ENCODE measurements around the gene UBE2O.
"Not testable (repeated sequence)": the region's sequence is repeated elsewhere in the genome, so short reads cannot be mapped to it uniquely, and the experiment has no call there.

Gene UBE2O

DNA sequence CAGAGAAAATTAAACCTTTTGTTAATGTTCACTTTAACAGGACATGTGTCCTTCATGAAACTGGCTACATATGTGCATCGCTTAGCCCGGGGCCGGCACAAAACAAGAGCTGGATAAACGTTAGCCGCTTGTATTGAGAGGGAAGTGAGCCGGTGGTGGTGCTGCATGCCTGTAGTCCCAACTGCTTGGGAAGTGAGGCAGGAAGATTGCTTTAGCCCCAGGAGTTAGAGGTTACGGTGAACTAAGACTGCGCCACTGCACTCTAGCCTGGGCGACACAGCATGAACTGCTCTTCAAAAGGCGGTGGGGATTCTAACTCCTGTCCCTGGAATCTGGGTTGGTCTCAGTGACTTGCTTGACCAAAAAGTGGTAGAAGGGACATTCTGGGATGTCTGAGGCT is 83.6 kb downstream of the UBE2O start:
- TF ChIP-seq, protein P1, sequence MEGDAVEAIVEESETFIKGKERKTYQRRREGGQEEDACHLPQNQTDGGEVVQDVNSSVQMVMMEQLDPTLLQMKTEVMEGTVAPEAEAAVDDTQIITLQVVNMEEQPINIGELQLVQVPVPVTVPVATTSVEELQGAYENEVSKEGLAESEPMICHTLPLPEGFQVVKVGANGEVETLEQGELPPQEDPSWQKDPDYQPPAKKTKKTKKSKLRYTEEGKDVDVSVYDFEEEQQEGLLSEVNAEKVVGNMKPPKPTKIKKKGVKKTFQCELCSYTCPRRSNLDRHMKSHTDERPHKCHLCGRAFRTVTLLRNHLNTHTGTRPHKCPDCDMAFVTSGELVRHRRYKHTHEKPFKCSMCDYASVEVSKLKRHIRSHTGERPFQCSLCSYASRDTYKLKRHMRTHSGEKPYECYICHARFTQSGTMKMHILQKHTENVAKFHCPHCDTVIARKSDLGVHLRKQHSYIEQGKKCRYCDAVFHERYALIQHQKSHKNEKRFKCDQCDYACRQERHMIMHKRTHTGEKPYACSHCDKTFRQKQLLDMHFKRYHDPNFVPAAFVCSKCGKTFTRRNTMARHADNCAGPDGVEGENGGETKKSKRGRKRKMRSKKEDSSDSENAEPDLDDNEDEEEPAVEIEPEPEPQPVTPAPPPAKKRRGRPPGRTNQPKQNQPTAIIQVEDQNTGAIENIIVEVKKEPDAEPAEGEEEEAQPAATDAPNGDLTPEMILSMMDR (conservative IDR thresholded peaks at IDR 0.05), result no peak
- H3K27ac ChIP-seq, result no peak overlapping the region

DNA sequence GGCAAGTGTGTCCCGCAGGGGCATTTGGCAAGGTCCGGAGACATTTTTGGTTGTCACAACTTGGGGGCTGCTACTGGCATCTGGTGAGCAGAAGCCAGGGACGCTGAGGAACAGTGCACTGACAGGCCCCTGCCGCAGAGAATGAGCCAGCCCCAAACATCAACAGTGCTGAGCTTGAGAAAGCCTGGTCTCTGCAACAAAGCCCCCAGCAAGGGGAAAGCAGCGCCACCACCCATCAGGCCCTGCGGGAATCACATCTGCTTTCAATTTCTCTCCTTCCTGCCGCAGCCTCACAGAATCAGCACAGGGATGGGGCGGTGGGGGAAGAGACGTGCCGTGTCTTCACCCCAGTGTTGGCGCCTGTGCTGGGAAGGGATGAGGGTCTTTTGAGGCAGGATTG is 84.4 kb downstream of the UBE2O start:
- no peak overlapping the region for H3K27ac ChIP-seq
- TF ChIP-seq, protein P1 (conservative IDR thresholded peaks at IDR 0.05), result no peak

DNA sequence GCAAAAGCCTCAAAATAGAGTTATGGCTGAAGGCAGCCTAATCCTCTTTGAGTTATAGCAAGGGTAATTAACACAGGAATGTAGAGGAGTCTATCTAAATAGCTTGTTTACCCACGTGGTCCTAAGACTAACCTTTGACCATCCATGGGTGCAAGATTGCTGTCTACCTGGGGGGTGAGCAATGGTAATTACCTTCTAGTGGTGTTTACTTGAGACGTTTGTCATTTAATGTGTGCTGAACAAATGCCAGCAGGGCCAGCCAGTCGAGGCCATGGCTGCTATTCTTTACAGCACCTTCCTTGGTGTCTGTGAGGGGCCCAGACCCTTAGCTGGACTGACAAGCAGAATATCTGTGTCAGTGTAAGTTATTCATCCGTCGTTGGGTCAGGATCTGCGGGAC is 85.3 kb downstream of the UBE2O start:
- TF ChIP-seq, protein P1 (conservative IDR thresholded peaks at IDR 0.05), result no peak
- no peak overlapping the region for H3K27ac ChIP-seq

DNA sequence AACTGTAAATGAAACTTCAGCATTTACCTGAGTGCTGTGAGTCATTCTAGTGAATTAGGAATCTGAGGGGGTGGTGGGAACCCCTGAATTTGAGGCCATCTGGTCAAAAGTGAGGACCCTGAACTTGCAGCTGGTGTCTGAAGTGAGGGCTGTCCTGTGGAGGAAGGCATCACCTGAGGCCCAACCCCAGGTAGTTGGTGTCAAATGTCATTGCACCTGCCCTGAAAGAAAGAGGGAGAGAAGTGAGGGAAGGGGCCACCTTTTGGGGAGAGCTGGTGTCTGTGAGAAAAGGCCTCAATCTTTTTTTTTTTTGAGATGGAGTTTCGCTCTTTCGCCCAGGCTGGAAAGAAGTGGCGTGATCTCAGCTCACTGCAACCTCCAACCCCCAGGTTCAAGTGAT is 86.7 kb downstream of the UBE2O start:
- H3K27ac ChIP-seq, result no peak overlapping the region
- TF ChIP-seq, protein P1 (conservative IDR thresholded peaks at IDR 0.05), result no peak

DNA sequence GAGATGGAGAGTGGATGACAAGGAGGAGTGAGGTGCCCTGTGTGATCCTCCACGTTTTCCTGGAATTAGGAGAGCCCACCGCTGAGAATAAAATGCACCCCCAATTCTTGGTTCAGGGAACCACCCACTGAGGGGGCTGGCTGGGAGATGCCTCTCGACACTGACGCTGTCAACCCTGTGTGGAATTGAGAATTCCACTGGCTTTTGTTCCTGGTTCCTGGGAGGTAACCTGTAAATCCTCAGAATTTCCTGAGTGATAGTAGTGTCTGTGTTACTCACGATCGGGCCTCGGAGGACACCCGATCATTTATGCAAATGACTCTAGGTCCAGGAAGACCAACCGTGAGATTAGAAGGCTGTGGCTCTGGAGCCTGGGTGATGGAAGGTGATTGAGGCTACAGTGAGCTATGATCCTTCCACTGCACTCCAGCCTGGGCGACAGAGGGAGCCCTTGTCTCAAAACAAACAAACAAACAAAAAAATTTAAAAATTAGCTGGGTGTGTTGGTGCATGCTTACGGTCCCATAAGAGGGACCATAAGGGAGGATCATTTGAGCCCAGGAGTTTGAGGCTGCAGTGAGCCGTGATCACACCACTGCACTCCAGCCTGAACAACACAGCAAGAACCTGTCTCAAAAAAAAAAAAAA is 87.6 kb downstream of the UBE2O start:
- TF ChIP-seq, protein P1 (conservative IDR thresholded peaks at IDR 0.05), result peak; percentile 65
- no peak overlapping the region for H3K27ac ChIP-seq

DNA sequence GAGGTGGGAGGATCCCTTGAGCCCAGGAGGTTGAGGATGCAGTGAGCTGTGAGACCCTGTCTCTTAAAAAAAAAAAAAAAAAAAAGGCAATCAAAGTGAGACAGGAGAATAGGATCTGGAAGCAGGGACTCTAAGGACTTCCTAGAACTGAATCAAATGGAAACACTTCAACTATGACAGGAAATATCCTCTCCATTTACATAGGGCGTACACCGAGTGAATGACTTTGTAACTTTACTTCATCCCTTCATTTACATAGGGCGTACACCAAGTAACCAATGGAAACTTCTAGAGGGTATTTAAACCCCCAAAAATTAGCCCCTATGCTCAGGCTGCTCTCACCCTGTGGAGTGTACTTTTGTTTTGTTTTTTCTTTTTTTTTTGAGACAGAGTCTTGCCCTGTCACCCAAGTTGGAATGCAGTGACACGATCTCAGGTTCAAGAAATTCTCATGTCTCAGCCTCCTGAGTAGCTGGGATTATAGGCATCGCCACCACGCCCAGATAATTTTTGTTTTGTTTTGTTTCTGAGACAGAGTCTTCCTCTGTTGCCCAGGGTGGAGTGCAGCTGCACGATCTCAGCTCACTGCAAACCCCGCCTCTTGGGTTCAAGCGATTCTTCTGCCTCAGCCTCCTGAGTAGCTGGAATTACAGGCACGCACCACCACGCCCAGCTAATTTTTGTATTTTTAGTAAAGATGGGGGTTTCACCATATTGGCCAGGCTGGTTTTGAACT is 89.7 kb downstream of the UBE2O start:
- no peak overlapping the region for H3K27ac ChIP-seq
- TF ChIP-seq, protein P1 (conservative IDR thresholded peaks at IDR 0.05), result no peak

DNA sequence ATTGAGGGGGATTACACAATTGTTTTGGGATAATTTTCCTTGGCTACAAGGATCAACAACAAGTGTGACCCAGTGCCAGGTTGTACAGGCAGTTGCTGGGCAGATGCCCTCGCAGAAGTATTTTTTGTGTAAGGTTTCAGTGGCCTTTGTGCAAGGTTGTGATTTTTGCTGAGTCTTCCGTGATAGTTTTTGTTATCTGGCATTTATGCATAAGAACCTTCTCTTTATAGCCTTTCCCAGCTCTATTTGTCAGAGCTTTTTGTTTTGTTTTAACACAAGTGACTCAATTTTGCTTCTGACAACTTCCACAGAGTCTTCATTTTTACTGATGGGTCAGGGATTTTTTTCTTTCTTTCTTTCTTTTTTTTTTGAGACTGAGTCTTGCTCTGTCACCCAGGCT is 92.5 kb downstream of the UBE2O start:
- TF ChIP-seq, protein P1 (conservative IDR thresholded peaks at IDR 0.05), result no peak
- no peak overlapping the region for H3K27ac ChIP-seq

DNA sequence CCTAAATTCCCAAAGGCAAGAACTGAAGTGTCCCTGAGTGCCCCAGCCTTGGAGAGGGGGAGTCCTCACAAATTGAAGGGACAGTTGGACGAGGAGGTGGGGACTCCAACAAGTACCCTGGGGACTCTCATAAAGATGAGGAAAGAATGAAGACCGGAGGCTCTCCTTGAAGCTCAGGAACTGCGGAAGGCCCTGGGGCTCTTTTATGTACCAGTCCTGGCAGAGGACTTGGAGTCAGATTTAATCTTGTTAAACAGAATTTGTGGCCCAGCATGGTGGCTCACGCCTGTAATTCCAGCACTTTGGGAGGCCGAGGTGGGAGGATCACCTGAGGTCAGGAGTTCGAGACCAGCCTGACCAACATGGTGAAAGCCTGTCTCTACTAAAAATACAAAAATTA is 93.2 kb downstream of the UBE2O start:
- H3K27ac ChIP-seq, result not testable (repeated sequence)
